Measurements from ENCODE around the gene STOML2. TPM values are rescaled to one million over a fixed set of nuclear protein-coding genes. Genes with fewer than 3 reads are reported as not detected.
A peak's percentile ranks its signal among the peaks of the same experiment; 100 is the strongest.

STOML2 gene
- total RNA-seq, 1 experiment from 2014 or later = 214 TPM

DNA sequence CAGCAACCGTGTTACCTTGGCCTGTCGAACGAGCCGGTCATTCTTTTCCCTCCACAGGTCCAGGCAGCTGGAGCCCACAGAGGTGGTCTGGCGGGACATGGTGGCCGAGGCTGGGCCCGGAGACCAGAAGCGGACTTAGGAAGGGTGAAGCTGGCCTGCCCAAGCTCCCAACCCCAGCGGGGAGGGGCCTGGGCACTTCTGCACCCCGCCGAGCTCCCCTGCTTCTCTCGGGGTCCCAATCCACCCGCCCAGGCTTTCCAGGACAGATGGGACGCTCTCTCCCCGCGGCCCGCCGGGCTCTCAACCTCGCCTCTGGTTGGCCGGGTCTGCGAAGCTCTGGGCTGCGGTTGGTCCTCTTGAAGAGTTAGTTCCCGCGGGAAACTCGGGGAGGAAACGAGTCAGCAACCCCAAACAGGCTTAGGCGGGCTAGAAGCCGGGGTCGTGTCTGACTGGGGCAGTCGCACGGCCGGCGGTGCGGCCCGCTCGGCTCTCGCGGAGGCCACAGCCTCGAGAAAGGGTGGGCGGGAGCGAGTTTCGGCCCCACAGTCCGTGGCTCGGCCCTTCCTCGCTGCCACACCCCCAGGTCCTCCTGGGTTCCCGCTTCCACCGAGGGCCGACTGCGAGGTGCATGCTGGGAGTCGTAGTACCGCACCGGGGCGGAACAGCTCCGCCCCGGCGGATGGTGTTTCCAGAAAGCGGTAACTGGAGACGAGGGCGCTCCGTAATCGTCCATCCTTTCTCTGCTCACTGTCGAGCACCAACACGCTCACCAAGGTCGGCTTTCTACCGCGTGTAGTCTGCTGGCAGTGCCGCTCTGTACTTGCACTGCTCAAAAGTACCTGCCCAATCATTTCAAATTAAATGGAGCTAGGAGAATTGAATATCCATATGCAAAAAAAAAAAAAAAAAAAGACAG lies 23.2 kb downstream of the STOML2 start, which contains the start of gene FANCG (continued):
- TF ChIP-seq, protein P1, sequence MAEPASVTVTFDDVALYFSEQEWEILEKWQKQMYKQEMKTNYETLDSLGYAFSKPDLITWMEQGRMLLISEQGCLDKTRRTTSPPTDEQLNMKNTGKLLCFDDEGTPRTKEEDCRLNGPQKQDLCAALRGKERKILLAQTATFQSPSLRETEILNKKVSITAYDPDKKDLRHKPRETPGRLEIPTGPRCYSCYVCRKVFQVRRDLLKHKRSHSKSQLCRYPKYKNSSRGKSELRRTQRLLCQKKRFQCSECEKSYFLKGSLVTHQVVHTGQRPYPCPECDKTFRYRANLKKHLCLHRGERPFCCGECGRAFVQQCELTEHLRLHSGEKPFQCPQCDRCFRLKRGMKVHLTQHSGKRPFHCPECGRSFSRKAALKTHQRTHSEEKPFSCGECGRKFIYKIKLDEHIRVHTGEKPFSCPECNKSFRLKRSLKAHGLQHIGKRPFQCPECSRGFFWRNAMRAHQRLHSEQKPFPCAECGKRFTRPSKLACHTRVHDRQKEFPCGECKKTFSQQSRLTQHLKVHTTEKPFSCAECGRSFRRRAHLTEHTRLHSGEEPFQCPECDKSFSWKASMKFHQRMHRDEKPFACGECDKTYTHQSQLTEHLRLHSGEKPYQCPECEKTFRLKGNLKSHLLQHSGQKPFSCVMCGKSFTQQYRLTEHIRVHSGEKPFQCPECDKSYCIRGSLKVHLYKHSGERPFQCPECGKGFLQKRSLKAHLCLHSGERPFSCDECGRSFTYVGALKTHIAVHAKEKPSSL (CRISPR knock-in tag; conservative IDR thresholded peaks at IDR 0.05) = no peak
- TF ChIP-seq, protein P2, sequence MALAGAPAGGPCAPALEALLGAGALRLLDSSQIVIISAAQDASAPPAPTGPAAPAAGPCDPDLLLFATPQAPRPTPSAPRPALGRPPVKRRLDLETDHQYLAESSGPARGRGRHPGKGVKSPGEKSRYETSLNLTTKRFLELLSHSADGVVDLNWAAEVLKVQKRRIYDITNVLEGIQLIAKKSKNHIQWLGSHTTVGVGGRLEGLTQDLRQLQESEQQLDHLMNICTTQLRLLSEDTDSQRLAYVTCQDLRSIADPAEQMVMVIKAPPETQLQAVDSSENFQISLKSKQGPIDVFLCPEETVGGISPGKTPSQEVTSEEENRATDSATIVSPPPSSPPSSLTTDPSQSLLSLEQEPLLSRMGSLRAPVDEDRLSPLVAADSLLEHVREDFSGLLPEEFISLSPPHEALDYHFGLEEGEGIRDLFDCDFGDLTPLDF (CRISPR knock-in tag; IDR thresholded peaks at IDR 0.05) = no peak
- TF ChIP-seq, protein P3, sequence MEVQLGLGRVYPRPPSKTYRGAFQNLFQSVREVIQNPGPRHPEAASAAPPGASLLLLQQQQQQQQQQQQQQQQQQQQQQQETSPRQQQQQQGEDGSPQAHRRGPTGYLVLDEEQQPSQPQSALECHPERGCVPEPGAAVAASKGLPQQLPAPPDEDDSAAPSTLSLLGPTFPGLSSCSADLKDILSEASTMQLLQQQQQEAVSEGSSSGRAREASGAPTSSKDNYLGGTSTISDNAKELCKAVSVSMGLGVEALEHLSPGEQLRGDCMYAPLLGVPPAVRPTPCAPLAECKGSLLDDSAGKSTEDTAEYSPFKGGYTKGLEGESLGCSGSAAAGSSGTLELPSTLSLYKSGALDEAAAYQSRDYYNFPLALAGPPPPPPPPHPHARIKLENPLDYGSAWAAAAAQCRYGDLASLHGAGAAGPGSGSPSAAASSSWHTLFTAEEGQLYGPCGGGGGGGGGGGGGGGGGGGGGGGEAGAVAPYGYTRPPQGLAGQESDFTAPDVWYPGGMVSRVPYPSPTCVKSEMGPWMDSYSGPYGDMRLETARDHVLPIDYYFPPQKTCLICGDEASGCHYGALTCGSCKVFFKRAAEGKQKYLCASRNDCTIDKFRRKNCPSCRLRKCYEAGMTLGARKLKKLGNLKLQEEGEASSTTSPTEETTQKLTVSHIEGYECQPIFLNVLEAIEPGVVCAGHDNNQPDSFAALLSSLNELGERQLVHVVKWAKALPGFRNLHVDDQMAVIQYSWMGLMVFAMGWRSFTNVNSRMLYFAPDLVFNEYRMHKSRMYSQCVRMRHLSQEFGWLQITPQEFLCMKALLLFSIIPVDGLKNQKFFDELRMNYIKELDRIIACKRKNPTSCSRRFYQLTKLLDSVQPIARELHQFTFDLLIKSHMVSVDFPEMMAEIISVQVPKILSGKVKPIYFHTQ (CRISPR knock-in tag; IDR thresholded peaks at IDR 0.05) = no peak
- no peak for TF ChIP-seq CREB1 (CRISPR knock-in tag; IDR thresholded peaks at IDR 0.05)
- TF ChIP-seq TEAD4 (CRISPR knock-in tag; IDR thresholded peaks at IDR 0.05) = no peak
- TF ChIP-seq SMAD4 (CRISPR knock-in tag; IDR thresholded peaks at IDR 0.05) = no peak
- peak; percentile 99 for TF ChIP-seq ZNF121 (CRISPR knock-in tag; IDR thresholded peaks at IDR 0.05)
- TF ChIP-seq, protein P4, sequence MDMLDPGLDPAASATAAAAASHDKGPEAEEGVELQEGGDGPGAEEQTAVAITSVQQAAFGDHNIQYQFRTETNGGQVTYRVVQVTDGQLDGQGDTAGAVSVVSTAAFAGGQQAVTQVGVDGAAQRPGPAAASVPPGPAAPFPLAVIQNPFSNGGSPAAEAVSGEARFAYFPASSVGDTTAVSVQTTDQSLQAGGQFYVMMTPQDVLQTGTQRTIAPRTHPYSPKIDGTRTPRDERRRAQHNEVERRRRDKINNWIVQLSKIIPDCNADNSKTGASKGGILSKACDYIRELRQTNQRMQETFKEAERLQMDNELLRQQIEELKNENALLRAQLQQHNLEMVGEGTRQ (CRISPR knock-in tag; IDR thresholded peaks at IDR 0.05) = peak; percentile 17; the same call in 1 of the 2 replicates
- TF ChIP-seq ZNF317 (CRISPR knock-in tag; IDR thresholded peaks at IDR 0.05; ENCODE audit: borderline replicate concordance, low read depth) = 0 out of 2 replicates have a peak, but pooled peaks have one; percentile 29
- TF ChIP-seq, protein P5, sequence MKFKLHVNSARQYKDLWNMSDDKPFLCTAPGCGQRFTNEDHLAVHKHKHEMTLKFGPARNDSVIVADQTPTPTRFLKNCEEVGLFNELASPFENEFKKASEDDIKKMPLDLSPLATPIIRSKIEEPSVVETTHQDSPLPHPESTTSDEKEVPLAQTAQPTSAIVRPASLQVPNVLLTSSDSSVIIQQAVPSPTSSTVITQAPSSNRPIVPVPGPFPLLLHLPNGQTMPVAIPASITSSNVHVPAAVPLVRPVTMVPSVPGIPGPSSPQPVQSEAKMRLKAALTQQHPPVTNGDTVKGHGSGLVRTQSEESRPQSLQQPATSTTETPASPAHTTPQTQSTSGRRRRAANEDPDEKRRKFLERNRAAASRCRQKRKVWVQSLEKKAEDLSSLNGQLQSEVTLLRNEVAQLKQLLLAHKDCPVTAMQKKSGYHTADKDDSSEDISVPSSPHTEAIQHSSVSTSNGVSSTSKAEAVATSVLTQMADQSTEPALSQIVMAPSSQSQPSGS (CRISPR knock-in tag; IDR thresholded peaks at IDR 0.05; ENCODE audit: borderline replicate concordance, low read depth) = no peak
- TF ChIP-seq, protein P6, sequence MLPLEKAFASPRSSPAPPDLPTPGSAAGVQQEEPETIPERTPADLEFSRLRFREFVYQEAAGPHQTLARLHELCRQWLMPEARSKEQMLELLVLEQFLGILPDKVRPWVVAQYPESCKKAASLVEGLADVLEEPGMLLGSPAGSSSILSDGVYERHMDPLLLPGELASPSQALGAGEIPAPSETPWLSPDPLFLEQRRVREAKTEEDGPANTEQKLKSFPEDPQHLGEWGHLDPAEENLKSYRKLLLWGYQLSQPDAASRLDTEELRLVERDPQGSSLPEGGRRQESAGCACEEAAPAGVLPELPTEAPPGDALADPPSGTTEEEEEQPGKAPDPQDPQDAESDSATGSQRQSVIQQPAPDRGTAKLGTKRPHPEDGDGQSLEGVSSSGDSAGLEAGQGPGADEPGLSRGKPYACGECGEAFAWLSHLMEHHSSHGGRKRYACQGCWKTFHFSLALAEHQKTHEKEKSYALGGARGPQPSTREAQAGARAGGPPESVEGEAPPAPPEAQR (CRISPR knock-in tag; IDR thresholded peaks at IDR 0.05) = no peak
- TF ChIP-seq ZBTB21 (CRISPR knock-in tag; IDR thresholded peaks at IDR 0.05; ENCODE audit: borderline replicate concordance) = peak; percentile 70; the same call in 1 of the 2 replicates
- TF ChIP-seq, protein P7, sequence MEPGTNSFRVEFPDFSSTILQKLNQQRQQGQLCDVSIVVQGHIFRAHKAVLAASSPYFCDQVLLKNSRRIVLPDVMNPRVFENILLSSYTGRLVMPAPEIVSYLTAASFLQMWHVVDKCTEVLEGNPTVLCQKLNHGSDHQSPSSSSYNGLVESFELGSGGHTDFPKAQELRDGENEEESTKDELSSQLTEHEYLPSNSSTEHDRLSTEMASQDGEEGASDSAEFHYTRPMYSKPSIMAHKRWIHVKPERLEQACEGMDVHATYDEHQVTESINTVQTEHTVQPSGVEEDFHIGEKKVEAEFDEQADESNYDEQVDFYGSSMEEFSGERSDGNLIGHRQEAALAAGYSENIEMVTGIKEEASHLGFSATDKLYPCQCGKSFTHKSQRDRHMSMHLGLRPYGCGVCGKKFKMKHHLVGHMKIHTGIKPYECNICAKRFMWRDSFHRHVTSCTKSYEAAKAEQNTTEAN (CRISPR knock-in tag; IDR thresholded peaks at IDR 0.05) = peak; percentile 82; the same call in 1 of the 2 replicates
- no peak for TF ChIP-seq ZNF219 (CRISPR knock-in tag; IDR thresholded peaks at IDR 0.05; ENCODE audit: borderline replicate concordance)
- TF ChIP-seq ETV6 (CRISPR knock-in tag; IDR thresholded peaks at IDR 0.05) = peak; percentile 63; the same call in 1 of the 2 replicates
- no peak for TF ChIP-seq ZNF232 (CRISPR knock-in tag; IDR thresholded peaks at IDR 0.05)
- TF ChIP-seq RELA (CRISPR knock-in tag; IDR thresholded peaks at IDR 0.05; ENCODE audit: borderline replicate concordance) = no peak
- 0 out of 2 replicates have a peak, but pooled peaks have one; percentile 54 for TF ChIP-seq CBFB (CRISPR knock-in tag; IDR thresholded peaks at IDR 0.05; ENCODE audit: low read depth)
- 0 out of 2 replicates have a peak, but pooled peaks have one; percentile 11 for TF ChIP-seq JUN (CRISPR knock-in tag; IDR thresholded peaks at IDR 0.05)
- TF ChIP-seq TEAD1 (CRISPR knock-in tag; IDR thresholded peaks at IDR 0.05) = 0 out of 2 replicates have a peak, but pooled peaks have one; percentile 21
- TF ChIP-seq RORB (CRISPR knock-in tag; IDR thresholded peaks at IDR 0.05) = no peak
- TF ChIP-seq, protein P8, sequence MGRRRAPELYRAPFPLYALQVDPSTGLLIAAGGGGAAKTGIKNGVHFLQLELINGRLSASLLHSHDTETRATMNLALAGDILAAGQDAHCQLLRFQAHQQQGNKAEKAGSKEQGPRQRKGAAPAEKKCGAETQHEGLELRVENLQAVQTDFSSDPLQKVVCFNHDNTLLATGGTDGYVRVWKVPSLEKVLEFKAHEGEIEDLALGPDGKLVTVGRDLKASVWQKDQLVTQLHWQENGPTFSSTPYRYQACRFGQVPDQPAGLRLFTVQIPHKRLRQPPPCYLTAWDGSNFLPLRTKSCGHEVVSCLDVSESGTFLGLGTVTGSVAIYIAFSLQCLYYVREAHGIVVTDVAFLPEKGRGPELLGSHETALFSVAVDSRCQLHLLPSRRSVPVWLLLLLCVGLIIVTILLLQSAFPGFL (CRISPR knock-in tag; IDR thresholded peaks at IDR 0.05; ENCODE audit: borderline replicate concordance) = no peak
- TF ChIP-seq, protein P9, sequence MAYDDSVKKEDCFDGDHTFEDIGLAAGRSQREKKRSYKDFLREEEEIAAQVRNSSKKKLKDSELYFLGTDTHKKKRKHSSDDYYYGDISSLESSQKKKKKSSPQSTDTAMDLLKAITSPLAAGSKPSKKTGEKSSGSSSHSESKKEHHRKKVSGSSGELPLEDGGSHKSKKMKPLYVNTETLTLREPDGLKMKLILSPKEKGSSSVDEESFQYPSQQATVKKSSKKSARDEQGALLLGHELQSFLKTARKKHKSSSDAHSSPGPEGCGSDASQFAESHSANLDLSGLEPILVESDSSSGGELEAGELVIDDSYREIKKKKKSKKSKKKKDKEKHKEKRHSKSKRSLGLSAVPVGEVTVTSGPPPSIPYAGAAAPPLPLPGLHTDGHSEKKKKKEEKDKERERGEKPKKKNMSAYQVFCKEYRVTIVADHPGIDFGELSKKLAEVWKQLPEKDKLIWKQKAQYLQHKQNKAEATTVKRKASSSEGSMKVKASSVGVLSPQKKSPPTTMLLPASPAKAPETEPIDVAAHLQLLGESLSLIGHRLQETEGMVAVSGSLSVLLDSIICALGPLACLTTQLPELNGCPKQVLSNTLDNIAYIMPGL (CRISPR knock-in tag; IDR thresholded peaks at IDR 0.05) = no peak

Measured in WTC11 (cell line).